Gastroesophageal sphincter (tissue), 4 donors: Measurements from ENCODE around the gene UGT2B7. TPM values are rescaled to one million over a fixed set of nuclear protein-coding genes. Genes with fewer than 3 reads are reported as not detected.

Experiments
- ATAC-seq: fragments of 150-250 bp; one replicate; pipeline ENCODE4 v1.9.1; 2016; ENCODE audit warnings: mild to moderate bottlenecking, moderate library complexity
- H3K27ac ChIP-seq, 4 donors: fragments of 200-600 bp; sonication (generic) in 3 of 4; 1 replicate in 3 of 4; 2 replicates in 1 of 4; pipeline ENCODE4 v1.5.1; 2016 to 2019
- H3K27me3 ChIP-seq: fragments of 200-600 bp; sonication (generic); one replicate; pipeline ENCODE4 v1.5.1; 2019
- H3K36me3 ChIP-seq, 2 donors: fragments of 200-600 bp; sonication (generic); one replicate each; pipeline ENCODE4 v1.5.1; 2019; ENCODE audit warnings: control low read depth in 1 of 2
- H3K4me1 ChIP-seq, 3 donors: fragments of 200-600 bp; sonication (generic); 1 replicate in 2 of 3; 2 replicates in 1 of 3; pipeline ENCODE4 v1.5.1; 2016 to 2019; ENCODE audit warnings: control low read depth in 2 of 3
- H3K4me3 ChIP-seq, 2 donors: fragments of 200-600 bp; sonication (generic); one replicate each; pipeline ENCODE4 v1.5.1; 2019; ENCODE audit warnings: mild to moderate bottlenecking in 1 of 2, moderate library complexity in 1 of 2
- H3K9me3 ChIP-seq, 3 donors: fragments of 200-600 bp; sonication (generic); one replicate each; pipeline ENCODE4 v1.5.1; 2017 to 2019; ENCODE audit warnings: control low read depth in 2 of 3
- CTCF ChIP-seq, 4 experiments: fragments of 200-600 bp in 2 of 4; fragments of 450-650 bp in 2 of 4; sonication (generic) in 1 of 4; IDR thresholded peaks; one replicate each; pipeline ENCODE4 v1.5.1; 2017 to 2019; ENCODE audit warnings: antibody characterized with exemption in 4 of 4, mild to moderate bottlenecking in 2 of 4, moderate library complexity in 2 of 4
- EP300 ChIP-seq: sonication (generic); formaldehyde crosslinking; IDR thresholded peaks from one replicate; pipeline ENCODE4 v1.6.1; 2017; ENCODE audit warnings: antibody characterized with exemption, mild to moderate bottlenecking
- POLR2A ChIP-seq, 2 donors: fragments of 450-650 bp; IDR thresholded peaks; one replicate each; pipeline ENCODE4 v1.6.1; 2017; ENCODE audit warnings: antibody characterized with exemption in 2 of 2, mild to moderate bottlenecking in 2 of 2, moderate library complexity in 1 of 2
- POLR2AphosphoS5 ChIP-seq: sonication (generic); formaldehyde crosslinking; IDR thresholded peaks from one replicate; pipeline ENCODE4 v1.6.1; 2017; ENCODE audit warnings: antibody characterized with exemption
- WGBS, 2 donors: methylation state at CpG; one replicate each; pipeline ENCODE4 v1.1.5; 2018; ENCODE audit warnings: low coverage in 1 of 2; 5-methylcytosine and 5-hydroxymethylcytosine counted together
- total RNA-seq, 4 donors: library from RNA; depleted of rRNA; stranded (reverse); fragments of >200 nt; gene quantifications; one replicate each; pipeline ENCODE4 v1.1.0, GENCODE V29; 2016

Gene UGT2B7
- total RNA-seq, 4 donors from 2014 or later = not detected

- H3K27me3 ChIP-seq = no peaks in the 10 kb centered on the region
- no peaks in the 10 kb centered on the region for H3K4me1 ChIP-seq
- H3K4me3 ChIP-seq = no peak overlapping the region
- H3K36me3 ChIP-seq = no peaks in the 10 kb centered on the region
- 81 to 84% methylated on average over 3 to 6 of the region's 6 CpGs for WGBS, 2 donors
- H3K27ac ChIP-seq = no peak overlapping the region
- ATAC-seq = no peak
- H3K9me3 ChIP-seq = no peaks in the 10 kb centered on the region
- TF ChIP-seq EP300 = no peak
- no peak for TF ChIP-seq CTCF (IDR thresholded peaks at IDR 0.05)
- no peak for TF ChIP-seq POLR2A (IDR thresholded peaks at IDR 0.05)
- no peak for TF ChIP-seq POLR2AphosphoS5
Measured at GRCh38 chr4:69058410-69059059, 37.7 kb upstream of the UGT2B7 start.

- no peak for ATAC-seq
- WGBS, 2 donors = 60 to 96% methylated on average over 1 to 3 of the region's 5 CpGs
- no peaks in the 10 kb centered on the region for H3K9me3 ChIP-seq
- no peaks in the 10 kb centered on the region for H3K27me3 ChIP-seq
- no peaks in the 10 kb centered on the region for H3K4me1 ChIP-seq
- H3K36me3 ChIP-seq = no peaks in the 10 kb centered on the region
- no peak overlapping the region for H3K27ac ChIP-seq
- no peak for TF ChIP-seq POLR2A (IDR thresholded peaks at IDR 0.05)
- no peak for TF ChIP-seq POLR2AphosphoS5
- no peak for TF ChIP-seq CTCF (IDR thresholded peaks at IDR 0.05)
- no peak for TF ChIP-seq EP300
- H3K4me3 ChIP-seq = no peak overlapping the region
Measured at GRCh38 chr4:69060651-69061308, 35.5 kb upstream of the UGT2B7 start.

- no peaks in the 10 kb centered on the region for H3K27me3 ChIP-seq
- no peaks in the 10 kb centered on the region for H3K9me3 ChIP-seq
- no peak for ATAC-seq
- H3K4me3 ChIP-seq = no peak overlapping the region
- no peaks in the 10 kb centered on the region for H3K36me3 ChIP-seq
- no peaks in the 10 kb centered on the region for H3K4me1 ChIP-seq
- no peak for TF ChIP-seq CTCF (IDR thresholded peaks at IDR 0.05)
- TF ChIP-seq EP300 = no peak
- no peak for TF ChIP-seq POLR2A (IDR thresholded peaks at IDR 0.05)
- no peak for TF ChIP-seq POLR2AphosphoS5
- WGBS, 2 donors = 61 to 79% methylated on average over 3 of the region's 3 CpGs
- H3K27ac ChIP-seq = no peak overlapping the region
Measured at GRCh38 chr4:69064391-69064790, 31.9 kb upstream of the UGT2B7 start.

- no peaks in the 10 kb centered on the region for H3K27me3 ChIP-seq
- no peaks in the 10 kb centered on the region for H3K36me3 ChIP-seq
- H3K4me1 ChIP-seq = no peaks in the 10 kb centered on the region
- no peak for ATAC-seq
- no peak overlapping the region for H3K4me3 ChIP-seq
- H3K27ac ChIP-seq = no peak overlapping the region
- H3K9me3 ChIP-seq = no peaks in the 10 kb centered on the region
- TF ChIP-seq POLR2A (IDR thresholded peaks at IDR 0.05) = no peak
- no peak for TF ChIP-seq CTCF (IDR thresholded peaks at IDR 0.05)
- no peak for TF ChIP-seq EP300
- TF ChIP-seq POLR2AphosphoS5 = no peak
Measured at GRCh38 chr4:69066945-69067344, 29.3 kb upstream of the UGT2B7 start.

- no peak for TF ChIP-seq POLR2AphosphoS5
- TF ChIP-seq EP300 = no peak
- no peak for TF ChIP-seq CTCF (IDR thresholded peaks at IDR 0.05)
- no peak for TF ChIP-seq POLR2A (IDR thresholded peaks at IDR 0.05)
- 50 to 61% methylated on average over 2 of the region's 2 CpGs for WGBS, 2 donors
- ATAC-seq = no peak
- Histone ChIP-seq H3K4me1 (no peaks in the 10 kb centered on the region), H3K4me3 (no peak overlapping the region), H3K9me3 (no peaks in the 10 kb centered on the region), H3K27me3 (no peaks in the 10 kb centered on the region), H3K36me3 (no peaks in the 10 kb centered on the region), H3K27ac (no peak overlapping the region)
Measured at GRCh38 chr4:69069085-69069484, 27.2 kb upstream of the UGT2B7 start.
